Lung (tissue), 12 donors: ENCODE data around the gene THY1. TPM values are rescaled to one million over a fixed set of nuclear protein-coding genes. Genes with fewer than 3 reads are reported as not detected.

Experiments used
- ATAC-seq: fragments of 200-7000 bp; cut with Tn5 transposase; one replicate; pipeline ENCODE4 v1.9.1; 2020; ENCODE audit warnings: moderate number of reproducible peaks; ENCODE audit not compliant: insufficient read depth, low FRiP score
- DNase-seq, 3 donors: peaks; one replicate each; pipeline ENCODE4 v3.0.0-alpha.2; 2013 to 2017
- H3K27ac ChIP-seq, 2 donors: one replicate each; pipeline ENCODE4 v1.5.1; 2013; ENCODE audit warnings: mild to moderate bottlenecking in 2 of 2, moderate library complexity in 2 of 2, control low read depth in 1 of 2, inconsistent platforms in 1 of 2, low read depth in 1 of 2, low read length in 1 of 2
- H3K27me3 ChIP-seq, 3 donors: one replicate each; pipeline ENCODE4 v1.5.1; 2013; ENCODE audit warnings: low read length in 2 of 3; ENCODE audit not compliant: control insufficient read depth in 3 of 3, insufficient read depth in 3 of 3
- H3K36me3 ChIP-seq, 4 donors: one replicate each; pipeline ENCODE4 v1.5.1; 2013; ENCODE audit warnings: low read length in 4 of 4, mild to moderate bottlenecking in 1 of 4, moderate library complexity in 1 of 4; ENCODE audit not compliant: control insufficient read depth in 4 of 4, insufficient read depth in 4 of 4
- H3K4me1 ChIP-seq, 5 donors: one replicate each; pipeline ENCODE4 v1.5.1; 2013; ENCODE audit warnings: low read length in 5 of 5, mild to moderate bottlenecking in 2 of 5, moderate library complexity in 1 of 5; ENCODE audit not compliant: control insufficient read depth in 5 of 5, insufficient read depth in 5 of 5
- H3K4me3 ChIP-seq: one replicate; pipeline ENCODE4 v1.5.1; 2013; ENCODE audit warnings: mild to moderate bottlenecking, control low read depth, moderate library complexity
- H3K9ac ChIP-seq, 2 donors: one replicate each; pipeline ENCODE4 v1.5.1; 2013; ENCODE audit warnings: low read length in 2 of 2, control low read depth in 1 of 2; ENCODE audit not compliant: insufficient read depth in 1 of 2
- H3K9me3 ChIP-seq, 4 donors: one replicate each; pipeline ENCODE4 v1.5.1; 2013; ENCODE audit warnings: low read length in 3 of 4, mild to moderate bottlenecking in 1 of 4, moderate library complexity in 1 of 4; ENCODE audit not compliant: control insufficient read depth in 4 of 4, insufficient read depth in 3 of 4
- CTCF ChIP-seq: IDR thresholded peaks from 2 replicates; pipeline ENCODE4 v1.5.1; 2012; ENCODE audit warnings: mild to moderate bottlenecking; ENCODE audit errors: control extremely low read depth, extremely low read depth
- WGBS, 2 donors: extraction: QIAGEN DNeasy Blood & Tissue Kit; methylation state at CpG; one replicate each; pipeline ENCODE4 v1.1.7; 2013; 5-methylcytosine and 5-hydroxymethylcytosine counted together
- polyA plus RNA-seq, 2 donors: library from polyadenylated mRNA; stranded (reverse); fragments of 200-250 nt; gene quantifications; one replicate each; pipeline ENCODE4 v1.2.1, GENCODE V29; 2013
- total RNA-seq, 2 donors: library from RNA; depleted of rRNA in 1 of 2; stranded (reverse); fragments of >200 nt in 1 of 2; gene quantifications; one replicate each; pipeline ENCODE4 v1.2.1, GENCODE V29; 2014 to 2021
- donor health status: control.
- donor health status: control.
- donor health status: Bipolar disorder and iron deficiency.
- donor health status: healthy.
- donor health status: DM: yes; HTN: yes; CAD: no.

THY1 gene
- total and polyA plus RNA-seq, 4 donors, result 5.1 to 44.2 (median 13.3) TPM

GRCh38 chr11:119371778-119372182 lies 51.2 kb downstream of the THY1 start:
- DNase-seq (no peak), ATAC-seq (no peak)
- no peaks in the 10 kb centered on the region for H3K36me3 ChIP-seq
- peaks cover 4 to 48% (median 24%) of the 10 kb centered on the region in 5 donors for H3K4me1 ChIP-seq
- TF ChIP-seq CTCF, result no peak
- no peak overlapping the region for H3K9ac ChIP-seq
- no peaks in the 10 kb centered on the region for H3K27me3 ChIP-seq
- no peak overlapping the region for H3K4me3 ChIP-seq
- peak overlapping the region in 1 of 2 donors; percentile 86 for H3K27ac ChIP-seq
- 70 to 71% methylated on average over 8 of the region's 8 CpGs for WGBS, 2 donors
- no peaks in the 10 kb centered on the region for H3K9me3 ChIP-seq

- no peak for TF ChIP-seq CTCF
- DNase-seq (no peak), ATAC-seq (no peak)
- H3K27me3 ChIP-seq, result no peaks in the 10 kb centered on the region
- WGBS, 2 donors, result 82 to 91% methylated on average over 8 of the region's 8 CpGs
- peaks cover 4 to 42% (median 19%) of the 10 kb centered on the region in 5 donors for H3K4me1 ChIP-seq
- no peaks in the 10 kb centered on the region for H3K9me3 ChIP-seq
- H3K9ac ChIP-seq, result no peak overlapping the region
- H3K4me3 ChIP-seq, result no peak overlapping the region
- H3K36me3 ChIP-seq, result no peaks in the 10 kb centered on the region
- peak overlapping the region in 1 of 2 donors; percentile 86 for H3K27ac ChIP-seq
Observed at GRCh38 chr11:119371067-119371601, 51.8 kb downstream of the THY1 start.

GRCh38 chr11:119370486-119371046 lies 52.4 kb downstream of the THY1 start:
- DNase-seq (no peak), ATAC-seq (no peak)
- Histone ChIP-seq H3K9ac (no peak overlapping the region), H3K9me3 (no peaks in the 10 kb centered on the region), H3K4me1 (peaks cover 4 to 36% (median 18%) of the 10 kb centered on the region in 5 donors), H3K4me3 (no peak overlapping the region), H3K27ac (peak overlapping the region in 1 of 2 donors; percentile 86), H3K36me3 (no peaks in the 10 kb centered on the region), H3K27me3 (peaks cover 0 to under 1% (median 0%) of the 10 kb centered on the region in 3 donors)
- WGBS, 2 donors, result 53 to 66% methylated on average over 8 of the region's 8 CpGs
- TF ChIP-seq CTCF, result no peak
